ENCODE results near the gene GNG4. TPM values are rescaled to one million over a fixed set of nuclear protein-coding genes. Genes with fewer than 3 reads are reported as not detected.
A peak's percentile ranks its signal among the peaks of the same experiment; 100 is the strongest.

GNG4 gene
- total and polyA plus RNA-seq, 4 donors, result 16.2 to 132 (median 78.6) TPM

DNA sequence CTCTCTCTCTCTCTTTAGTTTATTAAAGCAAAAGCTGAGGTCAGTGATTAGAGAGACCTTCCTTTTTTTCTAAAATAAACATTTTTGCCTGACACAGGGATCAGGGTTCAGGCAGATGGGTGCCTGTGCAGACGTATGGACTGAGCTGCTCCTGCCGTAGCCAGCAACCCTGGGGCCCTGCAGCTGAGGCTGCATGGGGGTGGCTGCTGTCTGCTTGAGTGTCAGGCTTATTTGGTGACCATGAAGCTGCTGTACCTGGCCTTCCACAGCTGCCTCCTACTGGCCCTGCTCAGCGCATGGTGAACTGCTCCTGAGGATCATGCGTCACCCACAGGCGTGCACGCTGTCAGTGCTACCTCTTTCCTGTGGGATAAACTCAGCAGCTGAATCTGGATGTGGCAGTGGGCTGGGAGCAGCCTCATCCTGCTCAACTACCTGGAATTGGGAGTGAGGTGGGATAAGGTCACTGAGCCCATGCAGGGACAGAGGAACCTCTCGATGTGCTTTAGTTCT, 35.1 kb downstream of the GNG4 start:
- H3K9me3 ChIP-seq (ENCODE audit: control insufficient read depth, insufficient read depth, low read length), result no peaks in the 10 kb centered on the region
- DNase-seq (ENCODE audit: low read depth in 4 of 6, low spot score in 6 of 6), result no peak
- H3K4me3 ChIP-seq (ENCODE audit: low read depth, low read length), result no peak overlapping the region
- H3K27me3 ChIP-seq (ENCODE audit: control insufficient read depth, insufficient read depth, low read length), result no peaks in the 10 kb centered on the region
- H3K4me1 ChIP-seq (ENCODE audit: control insufficient read depth, insufficient read depth, low read length), result peaks cover 3% of the 10 kb centered on the region
- 71% methylated on average over 7 of the region's 7 CpGs for WGBS (ENCODE audit: insufficient coverage)
- no peak overlapping the region for H3K27ac ChIP-seq (ENCODE audit: low read depth, low read length)
- peaks cover 6% of the 10 kb centered on the region for H3K36me3 ChIP-seq (ENCODE audit: control insufficient read depth, insufficient read depth, low read length)

DNA sequence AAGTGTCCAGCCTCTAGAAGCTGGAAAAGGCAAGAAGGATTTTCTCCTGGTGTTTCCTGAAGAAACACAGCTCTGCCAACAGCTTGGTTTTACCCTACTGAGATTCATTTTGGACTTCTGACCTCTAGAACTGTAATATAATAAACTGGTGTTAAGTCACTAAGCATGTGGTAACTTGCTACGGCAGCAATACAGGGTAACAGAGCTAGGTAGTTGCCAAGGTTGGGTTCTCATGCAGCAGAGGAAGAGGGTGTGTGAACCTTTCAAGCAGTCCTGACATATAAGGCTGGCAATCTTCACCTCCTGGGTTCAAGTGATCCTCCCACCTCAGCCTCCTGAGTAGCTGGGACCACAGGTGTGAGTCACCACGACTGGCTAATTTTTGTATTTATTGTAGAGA, 36.0 kb downstream of the GNG4 start:
- no peak for DNase-seq (ENCODE audit: low read depth in 4 of 6, low spot score in 6 of 6)
- Histone ChIP-seq H3K36me3 (ENCODE audit: control insufficient read depth, insufficient read depth, low read length) (peaks cover 6% of the 10 kb centered on the region), H3K4me1 (ENCODE audit: control insufficient read depth, insufficient read depth, low read length) (peaks cover 3% of the 10 kb centered on the region), H3K9me3 (ENCODE audit: control insufficient read depth, insufficient read depth, low read length) (no peaks in the 10 kb centered on the region), H3K4me3 (ENCODE audit: low read depth, low read length) (no peak overlapping the region), H3K27me3 (ENCODE audit: control insufficient read depth, insufficient read depth, low read length) (no peaks in the 10 kb centered on the region), H3K27ac (ENCODE audit: low read depth, low read length) (no peak overlapping the region)
- WGBS (ENCODE audit: insufficient coverage), result 75% methylated on average over 1 of the region's 2 CpGs

DNA sequence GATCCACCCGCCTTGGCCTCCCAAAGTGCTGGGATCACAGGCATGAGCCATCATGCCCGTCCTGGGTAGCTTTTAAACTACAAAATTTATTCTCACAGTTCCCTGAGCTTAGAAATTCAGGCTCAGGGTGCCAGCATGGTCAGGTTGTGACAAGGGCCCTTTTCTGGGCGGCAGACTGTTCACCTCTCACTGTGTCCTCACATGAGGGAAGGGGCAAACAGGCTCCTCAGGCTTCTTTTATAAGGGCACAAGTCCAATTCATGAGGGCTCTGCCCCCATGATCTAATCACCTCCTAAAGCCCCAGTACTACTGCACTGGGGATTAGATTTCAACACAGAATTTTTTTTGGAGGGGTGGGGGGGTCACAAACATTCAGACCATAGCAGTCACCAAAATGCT, 36.8 kb downstream of the GNG4 start:
- DNase-seq (ENCODE audit: low read depth in 4 of 6, low spot score in 6 of 6), result no peak
- Histone ChIP-seq H3K4me1 (ENCODE audit: control insufficient read depth, insufficient read depth, low read length) (peaks cover 3% of the 10 kb centered on the region), H3K27ac (ENCODE audit: low read depth, low read length) (no peak overlapping the region), H3K27me3 (ENCODE audit: control insufficient read depth, insufficient read depth, low read length) (no peaks in the 10 kb centered on the region), H3K36me3 (ENCODE audit: control insufficient read depth, insufficient read depth, low read length) (peaks cover 6% of the 10 kb centered on the region), H3K4me3 (ENCODE audit: low read depth, low read length) (no peak overlapping the region), H3K9me3 (ENCODE audit: control insufficient read depth, insufficient read depth, low read length) (no peaks in the 10 kb centered on the region)
- WGBS (ENCODE audit: insufficient coverage), result 91% methylated on average over 3 of the region's 3 CpGs

DNA sequence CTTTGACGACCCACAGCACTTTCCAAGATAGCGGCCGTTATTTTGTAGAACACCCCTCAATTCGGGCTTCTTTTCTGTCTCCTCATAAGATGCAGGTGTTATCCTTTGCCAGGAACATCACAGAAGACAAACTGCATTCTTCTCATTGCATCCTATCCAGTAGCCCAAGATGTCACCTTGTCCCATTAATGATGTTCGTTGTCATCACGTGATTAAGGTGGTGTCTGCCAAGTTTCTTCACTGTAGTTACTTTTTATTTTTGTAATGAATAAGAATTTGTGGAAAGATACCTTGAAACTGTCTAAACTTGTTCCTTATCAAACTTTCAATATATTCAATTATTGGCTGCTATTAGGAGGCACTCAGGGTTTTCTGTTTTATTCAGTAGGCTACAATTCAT, 39.4 kb downstream of the GNG4 start:
- Histone ChIP-seq H3K27me3 (ENCODE audit: control insufficient read depth, insufficient read depth, low read length) (no peaks in the 10 kb centered on the region), H3K27ac (ENCODE audit: low read depth, low read length) (no peak overlapping the region), H3K4me3 (ENCODE audit: low read depth, low read length) (no peak overlapping the region), H3K9me3 (ENCODE audit: control insufficient read depth, insufficient read depth, low read length) (no peaks in the 10 kb centered on the region), H3K36me3 (ENCODE audit: control insufficient read depth, insufficient read depth, low read length) (peaks cover 3% of the 10 kb centered on the region), H3K4me1 (ENCODE audit: control insufficient read depth, insufficient read depth, low read length) (peaks cover 9% of the 10 kb centered on the region)
- no peak for DNase-seq (ENCODE audit: low read depth in 4 of 6, low spot score in 6 of 6)
- 97% methylated on average over 4 of the region's 6 CpGs for WGBS (ENCODE audit: insufficient coverage)

DNA sequence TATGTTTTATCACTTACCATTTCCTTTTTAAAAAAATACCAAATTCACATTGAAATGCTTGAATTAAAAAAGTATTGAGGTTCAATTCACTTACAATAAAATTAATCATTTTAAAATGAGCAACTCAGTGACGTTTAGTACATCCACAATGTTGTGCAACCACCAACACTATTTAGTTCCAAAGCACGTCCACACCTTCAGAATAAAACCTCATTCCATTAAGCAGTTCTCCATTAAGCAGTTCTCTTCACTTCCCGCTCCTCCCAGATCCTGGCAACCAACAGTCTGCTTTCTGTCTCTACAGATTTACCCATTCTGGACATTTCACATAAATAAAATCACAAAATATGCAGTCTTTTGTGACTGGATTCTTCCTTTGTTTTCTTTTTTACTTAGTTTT, 41.3 kb downstream of the GNG4 start:
- no peaks in the 10 kb centered on the region for H3K9me3 ChIP-seq (ENCODE audit: control insufficient read depth, insufficient read depth, low read length)
- no peaks in the 10 kb centered on the region for H3K36me3 ChIP-seq (ENCODE audit: control insufficient read depth, insufficient read depth, low read length)
- H3K27me3 ChIP-seq (ENCODE audit: control insufficient read depth, insufficient read depth, low read length), result no peaks in the 10 kb centered on the region
- no peak overlapping the region for H3K4me3 ChIP-seq (ENCODE audit: low read depth, low read length)
- peak in 2 of 6 donors; percentile 28 to 71 for DNase-seq (ENCODE audit: low read depth in 4 of 6, low spot score in 6 of 6)
- H3K4me1 ChIP-seq (ENCODE audit: control insufficient read depth, insufficient read depth, low read length), result peaks cover 5% of the 10 kb centered on the region
- WGBS (ENCODE audit: insufficient coverage), result 35% methylated on average over 3 of the region's 3 CpGs
- no peak overlapping the region for H3K27ac ChIP-seq (ENCODE audit: low read depth, low read length)

DNA sequence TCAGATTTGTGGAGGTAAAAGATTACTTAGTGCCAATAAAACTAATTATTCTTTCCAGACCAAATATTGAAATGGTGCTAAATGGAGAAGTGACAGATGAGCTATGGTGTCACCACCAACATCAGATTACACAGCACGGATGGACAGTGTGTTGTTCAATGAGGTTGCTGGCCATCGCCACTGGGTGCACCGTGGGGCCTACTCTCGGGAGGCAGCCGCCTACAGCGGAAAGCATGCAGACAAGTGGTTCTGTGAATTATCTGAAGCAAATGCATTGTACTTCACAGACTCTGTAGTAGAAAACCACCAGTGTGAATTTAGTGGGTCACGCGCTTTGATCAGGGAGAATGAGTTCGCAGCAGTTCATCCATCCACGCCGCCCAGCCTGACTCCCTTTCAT, 42.3 kb downstream of the GNG4 start:
- Histone ChIP-seq H3K4me1 (ENCODE audit: control insufficient read depth, insufficient read depth, low read length) (peaks cover 5% of the 10 kb centered on the region), H3K9me3 (ENCODE audit: control insufficient read depth, insufficient read depth, low read length) (no peaks in the 10 kb centered on the region), H3K27ac (ENCODE audit: low read depth, low read length) (no peak overlapping the region), H3K36me3 (ENCODE audit: control insufficient read depth, insufficient read depth, low read length) (no peaks in the 10 kb centered on the region), H3K4me3 (ENCODE audit: low read depth, low read length) (no peak overlapping the region), H3K27me3 (ENCODE audit: control insufficient read depth, insufficient read depth, low read length) (no peaks in the 10 kb centered on the region)
- WGBS (ENCODE audit: insufficient coverage), result 68% methylated on average over 11 of the region's 11 CpGs
- peak in 1 of 6 donors; percentile 9 for DNase-seq (ENCODE audit: low read depth in 4 of 6, low spot score in 6 of 6)

DNA sequence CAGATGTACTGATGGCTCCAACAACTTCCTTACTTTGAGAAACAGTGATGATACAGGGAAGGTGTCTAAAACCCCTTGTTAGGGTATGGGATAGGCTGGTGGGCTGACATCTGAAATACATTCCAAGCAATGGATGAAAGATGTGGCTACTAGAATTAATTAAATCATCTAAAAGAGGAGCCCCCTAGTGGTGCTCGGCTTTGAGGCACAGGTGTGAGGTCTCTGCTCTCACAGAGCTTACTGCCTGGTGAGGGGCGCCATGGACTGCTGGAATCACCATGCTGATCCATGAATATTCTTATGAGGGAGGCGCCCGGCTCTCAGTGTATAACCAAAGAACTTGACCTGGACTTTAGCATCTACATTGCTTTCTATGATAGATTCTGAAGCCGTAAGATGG, 48.5 kb downstream of the GNG4 start:
- no peaks in the 10 kb centered on the region for H3K36me3 ChIP-seq (ENCODE audit: control insufficient read depth, insufficient read depth, low read length)
- no peaks in the 10 kb centered on the region for H3K4me1 ChIP-seq (ENCODE audit: control insufficient read depth, insufficient read depth, low read length)
- peak in 1 of 6 donors; percentile 10 for DNase-seq (ENCODE audit: low read depth in 4 of 6, low spot score in 6 of 6)
- H3K9me3 ChIP-seq (ENCODE audit: control insufficient read depth, insufficient read depth, low read length), result no peaks in the 10 kb centered on the region
- no peak overlapping the region for H3K27ac ChIP-seq (ENCODE audit: low read depth, low read length)
- WGBS (ENCODE audit: insufficient coverage), result 71% methylated on average over 4 of the region's 5 CpGs
- H3K27me3 ChIP-seq (ENCODE audit: control insufficient read depth, insufficient read depth, low read length), result no peaks in the 10 kb centered on the region
- H3K4me3 ChIP-seq (ENCODE audit: low read depth, low read length), result no peak overlapping the region

DNA sequence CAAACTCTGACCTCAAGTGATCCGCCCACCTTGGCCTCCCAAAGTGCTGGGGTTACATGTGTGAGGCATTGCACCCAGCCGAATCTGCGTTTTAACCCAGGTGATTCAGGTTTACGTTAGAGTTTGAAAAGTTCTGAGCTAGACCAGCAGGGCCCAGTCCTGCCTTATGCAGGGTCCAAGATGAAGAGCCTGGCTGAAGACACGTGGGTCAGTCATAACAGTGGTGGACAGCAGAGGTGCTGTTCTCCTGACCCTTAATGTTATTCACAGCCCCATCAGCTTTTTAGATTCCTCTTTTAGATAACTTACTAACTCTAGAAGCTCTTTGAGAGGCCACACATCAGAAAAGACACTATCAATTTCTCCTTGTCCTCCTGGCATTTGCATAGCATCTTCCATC, 50.0 kb downstream of the GNG4 start:
- no peak for DNase-seq (ENCODE audit: low read depth in 4 of 6, low spot score in 6 of 6)
- H3K4me3 ChIP-seq (ENCODE audit: low read depth, low read length), result no peak overlapping the region
- no peaks in the 10 kb centered on the region for H3K9me3 ChIP-seq (ENCODE audit: control insufficient read depth, insufficient read depth, low read length)
- no peaks in the 10 kb centered on the region for H3K27me3 ChIP-seq (ENCODE audit: control insufficient read depth, insufficient read depth, low read length)
- no peaks in the 10 kb centered on the region for H3K4me1 ChIP-seq (ENCODE audit: control insufficient read depth, insufficient read depth, low read length)
- 92% methylated on average over 5 of the region's 5 CpGs for WGBS (ENCODE audit: insufficient coverage)
- H3K36me3 ChIP-seq (ENCODE audit: control insufficient read depth, insufficient read depth, low read length), result peaks cover 8% of the 10 kb centered on the region
- H3K27ac ChIP-seq (ENCODE audit: low read depth, low read length), result no peak overlapping the region

DNA sequence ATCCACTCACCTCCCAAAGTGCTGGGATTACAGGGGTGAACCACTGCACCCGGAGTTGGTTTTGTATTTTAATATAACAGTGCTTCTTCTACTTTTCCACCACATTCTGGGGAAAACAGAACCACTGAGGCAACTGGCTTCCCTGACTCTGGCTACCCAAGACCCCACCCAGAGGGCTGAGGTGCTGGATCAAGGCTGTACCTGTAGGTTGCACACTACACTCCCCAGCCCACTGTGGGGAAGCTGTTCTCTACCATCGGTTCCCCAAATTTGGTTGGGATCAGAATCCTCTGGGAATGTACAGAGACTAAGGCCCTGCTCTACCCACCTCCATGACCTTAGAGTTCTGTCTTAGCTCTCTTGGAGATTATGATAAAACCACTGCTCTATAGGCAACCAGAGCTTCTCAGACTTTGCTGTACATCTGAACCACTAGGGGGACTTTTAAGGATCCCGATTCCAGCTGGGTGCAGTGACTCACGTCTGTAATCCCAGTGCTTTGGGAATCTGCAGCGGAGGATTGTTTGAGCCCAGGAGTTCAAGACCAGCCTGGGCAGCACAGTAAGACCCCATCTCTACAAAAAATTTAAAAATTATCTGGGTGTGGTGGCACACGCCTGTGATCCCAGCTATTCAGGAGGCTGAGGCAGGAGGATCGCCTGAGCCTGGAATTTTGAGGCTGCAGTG, 51.6 kb downstream of the GNG4 start:
- no peak overlapping the region for H3K27ac ChIP-seq (ENCODE audit: low read depth, low read length)

DNA sequence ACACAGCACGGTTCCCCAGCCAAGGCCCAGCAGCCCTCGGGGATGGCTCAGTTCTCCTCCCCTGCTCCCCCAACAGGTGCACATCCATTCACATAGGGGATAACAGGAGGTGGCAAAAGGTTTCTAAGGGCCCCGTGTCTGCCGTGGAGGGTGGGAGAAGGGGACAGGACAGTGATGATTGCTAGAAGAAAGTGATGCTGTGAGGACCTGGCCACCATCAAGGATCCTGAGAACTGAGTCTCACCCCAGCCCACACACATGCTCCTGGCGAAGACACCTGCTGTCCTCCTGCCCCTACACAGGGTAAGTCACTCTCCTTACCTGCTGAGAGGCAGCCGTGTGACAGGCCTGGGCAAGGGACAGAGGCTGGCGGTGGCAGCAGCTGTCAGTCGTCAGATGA, 54.5 kb downstream of the GNG4 start:
- H3K27ac ChIP-seq (ENCODE audit: low read depth, low read length), result no peak overlapping the region
- peaks cover 33% of the 10 kb centered on the region for H3K36me3 ChIP-seq (ENCODE audit: control insufficient read depth, insufficient read depth, low read length)
- 93% methylated on average over 4 of the region's 8 CpGs for WGBS (ENCODE audit: insufficient coverage)
- no peaks in the 10 kb centered on the region for H3K4me1 ChIP-seq (ENCODE audit: control insufficient read depth, insufficient read depth, low read length)
- no peak for DNase-seq (ENCODE audit: low read depth in 4 of 6, low spot score in 6 of 6)
- no peak overlapping the region for H3K4me3 ChIP-seq (ENCODE audit: low read depth, low read length)
- H3K9me3 ChIP-seq (ENCODE audit: control insufficient read depth, insufficient read depth, low read length), result peaks cover 1% of the 10 kb centered on the region
- H3K27me3 ChIP-seq (ENCODE audit: control insufficient read depth, insufficient read depth, low read length), result no peaks in the 10 kb centered on the region

More for the DNA sequence above, 51.6 kb downstream of the GNG4 start:
- Histone ChIP-seq H3K9me3 (ENCODE audit: control insufficient read depth, insufficient read depth, low read length) (no peaks in the 10 kb centered on the region), H3K27me3 (ENCODE audit: control insufficient read depth, insufficient read depth, low read length) (no peaks in the 10 kb centered on the region), H3K36me3 (ENCODE audit: control insufficient read depth, insufficient read depth, low read length) (peaks cover 19% of the 10 kb centered on the region), H3K4me3 (ENCODE audit: low read depth, low read length) (no peak overlapping the region), H3K4me1 (ENCODE audit: control insufficient read depth, insufficient read depth, low read length) (no peaks in the 10 kb centered on the region)
- WGBS (ENCODE audit: insufficient coverage), result 86% methylated on average over 3 of the region's 7 CpGs
- DNase-seq (ENCODE audit: low read depth in 4 of 6, low spot score in 6 of 6), result no peak

Data from spinal cord (tissue), 10 donors.